Activated B cell treated with CpG ODN at 0.5 μM for 24 hours (primary cell): ENCODE measurements around the gene PTPN5. TPM values are rescaled to one million over a fixed set of nuclear protein-coding genes. Genes with fewer than 3 reads are reported as not detected.
A peak's percentile ranks its signal among the peaks of the same experiment; 100 is the strongest.

ENCODE experiments used
- ATAC-seq: fragments of 200-7000 bp; cut with Tn5 transposase; one replicate; pipeline ENCODE4 v1.10.0; 2021; ENCODE audit warnings: low read depth, mild to moderate bottlenecking, moderate library complexity
- CTCF ChIA-PET: fragments of 350-600 bp; sonication (Branson Sonifier 250); formaldehyde crosslinking; loops from one replicate; lab custom pipeline; 2021; ENCODE audit warnings: antibody characterized with exemption; lab: Charles Lee
- POLR2A ChIA-PET: fragments of 350-600 bp; sonication (Branson Sonifier 250); formaldehyde crosslinking; loops from one replicate; lab custom pipeline; 2021; ENCODE audit warnings: antibody characterized with exemption; lab: Charles Lee
- DNase-seq: peaks from one replicate; pipeline ENCODE4 v3.0.0; 2022
- H3K27ac Mint-ChIP-seq: one replicate; pipeline ENCODE4 v1.8.0; 2020; ENCODE audit warnings: mixed read lengths
- H3K27me3 Mint-ChIP-seq: one replicate; pipeline ENCODE4 v1.8.0; 2021; ENCODE audit warnings: mixed read lengths
- H3K36me3 Mint-ChIP-seq: one replicate; pipeline ENCODE4 v1.8.0; 2021; ENCODE audit warnings: low read depth, mixed read lengths
- H3K4me1 Mint-ChIP-seq: one replicate; pipeline ENCODE4 v1.8.0; 2021; ENCODE audit warnings: mixed read lengths
- H3K4me3 Mint-ChIP-seq: one replicate; pipeline ENCODE4 v1.8.0; 2020; ENCODE audit warnings: mild to moderate bottlenecking, mixed read lengths
- H3K9me3 Mint-ChIP-seq: one replicate; pipeline ENCODE4 v1.8.0; 2020; ENCODE audit warnings: mixed read lengths
- intact Hi-C: fragments of 100-400 bp; cut with micrococcal nuclease; formaldehyde crosslinking; loops from one replicate; pipeline ENCODE4 v1.15.1; 2024
- total RNA-seq: library from RNA; stranded (reverse); gene quantifications from 2 replicates; pipeline ENCODE4 v1.2.3, GENCODE V29; 2022
- TF ChIP-seq, protein P1 (sequence below): fragments of 200-600 bp; IDR thresholded peaks from one replicate; pipeline ENCODE4 v1.8.0; 2022; ENCODE audit warnings: antibody characterized with exemption, mild to moderate bottlenecking

The PTPN5 gene
- total RNA-seq, 1 donor from 2014 or later = not detected

DNA sequence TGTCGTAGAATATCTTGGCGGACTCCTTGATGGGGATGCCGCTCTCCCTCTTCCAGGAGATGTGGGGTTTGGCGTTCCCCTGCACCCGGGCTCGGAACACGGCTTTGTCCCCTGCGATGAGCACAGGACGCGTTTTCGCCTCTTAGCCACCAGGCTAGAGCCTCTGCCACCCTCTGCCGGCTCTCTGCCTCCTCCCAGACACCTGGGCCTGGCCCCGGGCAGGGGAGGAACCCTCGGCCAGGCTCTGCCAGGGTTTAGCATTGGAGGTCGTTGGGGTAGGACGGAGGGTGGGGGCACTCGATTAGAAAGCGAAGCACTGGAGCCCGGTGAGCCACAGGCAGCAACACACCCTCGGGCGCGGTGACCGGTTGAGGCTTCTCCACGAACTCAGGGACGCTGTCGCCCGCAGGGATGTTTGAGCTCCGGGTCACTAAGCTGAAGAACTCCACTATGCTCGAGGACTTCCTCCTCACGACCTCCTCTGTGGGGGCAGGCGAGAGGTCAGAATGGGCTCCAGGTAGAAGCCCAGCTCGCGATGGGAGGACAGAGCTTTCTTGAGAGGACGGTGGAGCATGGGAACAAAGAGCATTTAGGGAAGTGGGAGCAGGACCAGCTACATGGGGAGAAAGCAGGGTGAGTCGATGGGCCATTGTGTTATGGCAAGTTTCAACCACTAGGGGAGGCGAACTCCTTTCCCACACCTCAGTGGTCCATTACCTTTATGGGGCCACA is 69.9 kb downstream of the PTPN5 start:
- ATAC-seq (peak; percentile 56), DNase-seq (peak; percentile 45)
- Mint-ChIP-seq H3K27ac (peak overlapping the region; percentile 46), H3K9me3 (no peaks in the 10 kb centered on the region), H3K4me1 (peaks cover 12% of the 10 kb centered on the region), H3K27me3 (no peaks in the 10 kb centered on the region), H3K36me3 (no peaks in the 10 kb centered on the region), H3K4me3 (peak overlapping the region; percentile 92)
- TF ChIP-seq, protein P1, sequence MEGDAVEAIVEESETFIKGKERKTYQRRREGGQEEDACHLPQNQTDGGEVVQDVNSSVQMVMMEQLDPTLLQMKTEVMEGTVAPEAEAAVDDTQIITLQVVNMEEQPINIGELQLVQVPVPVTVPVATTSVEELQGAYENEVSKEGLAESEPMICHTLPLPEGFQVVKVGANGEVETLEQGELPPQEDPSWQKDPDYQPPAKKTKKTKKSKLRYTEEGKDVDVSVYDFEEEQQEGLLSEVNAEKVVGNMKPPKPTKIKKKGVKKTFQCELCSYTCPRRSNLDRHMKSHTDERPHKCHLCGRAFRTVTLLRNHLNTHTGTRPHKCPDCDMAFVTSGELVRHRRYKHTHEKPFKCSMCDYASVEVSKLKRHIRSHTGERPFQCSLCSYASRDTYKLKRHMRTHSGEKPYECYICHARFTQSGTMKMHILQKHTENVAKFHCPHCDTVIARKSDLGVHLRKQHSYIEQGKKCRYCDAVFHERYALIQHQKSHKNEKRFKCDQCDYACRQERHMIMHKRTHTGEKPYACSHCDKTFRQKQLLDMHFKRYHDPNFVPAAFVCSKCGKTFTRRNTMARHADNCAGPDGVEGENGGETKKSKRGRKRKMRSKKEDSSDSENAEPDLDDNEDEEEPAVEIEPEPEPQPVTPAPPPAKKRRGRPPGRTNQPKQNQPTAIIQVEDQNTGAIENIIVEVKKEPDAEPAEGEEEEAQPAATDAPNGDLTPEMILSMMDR = peak; percentile 39
- ChIA-PET CTCF (interaction anchor here (0.7 to 3.6 kb wide), 22 partner anchors 9 to 615 kb away, joined by 3 to 31 read pairs (median 4); partner anchors contain the start of genes LDHA, SAAL1, TMEM86A and TSG101), POLR2A (interaction anchor here (0.9 to 2.0 kb wide), 5 partner anchors 13 to 616 kb away, joined by 3 to 7 read pairs (median 5); partner anchors contain the start of genes SAAL1, SPTY2D1 and TSG101)
- intact Hi-C loops = loop anchor here (1.0 to 10.0 kb wide), 6 partner anchors 23 to 707 kb away; partner anchors contain the start of genes GTF2H1, HPS5, LDHA and SERGEF

DNA sequence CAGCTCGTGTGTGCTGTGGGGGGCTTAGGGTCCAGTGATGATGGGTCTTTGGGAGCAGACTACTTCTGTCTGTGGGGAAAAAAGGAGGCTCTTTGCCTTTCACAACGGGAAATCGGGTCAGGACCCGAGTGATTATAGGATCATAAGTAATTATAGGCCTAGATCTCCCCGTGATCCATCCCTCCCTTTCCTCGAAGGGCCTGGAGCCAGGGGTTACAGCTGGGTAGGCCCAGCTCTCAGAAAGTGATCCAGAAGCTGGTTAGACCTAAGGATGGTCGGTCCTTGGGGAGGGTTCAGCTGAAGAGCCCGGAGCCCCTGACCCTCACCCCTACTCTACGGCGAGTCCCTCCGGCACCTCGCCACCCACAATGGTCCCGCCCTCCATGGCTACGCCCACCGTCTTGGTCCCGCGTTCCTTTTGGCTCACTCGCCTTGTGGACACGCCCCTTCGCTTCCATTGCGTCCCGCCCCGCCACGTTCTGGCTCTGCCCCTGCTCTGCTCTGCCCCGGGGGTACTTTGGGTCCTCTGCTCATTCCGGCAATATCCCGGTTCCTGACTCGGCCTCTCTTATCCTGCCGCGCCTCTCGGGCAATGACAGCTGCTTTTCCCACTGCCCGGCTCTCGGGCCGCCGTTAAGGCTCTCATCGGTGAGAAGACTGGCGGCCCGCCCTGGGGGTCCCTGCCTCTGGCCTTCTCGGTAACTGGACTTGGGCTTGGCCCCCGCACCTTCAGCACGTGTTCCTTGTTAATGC is 70.6 kb downstream of the PTPN5 start:
- Mint-ChIP-seq H3K36me3 (no peaks in the 10 kb centered on the region), H3K9me3 (no peaks in the 10 kb centered on the region), H3K27me3 (no peaks in the 10 kb centered on the region), H3K27ac (no peak overlapping the region), H3K4me3 (peak overlapping the region; percentile 92), H3K4me1 (peaks cover 12% of the 10 kb centered on the region)
- DNase-seq (peak; percentile 70), ATAC-seq (peak; percentile 91)
- TF ChIP-seq, protein P1 = no peak
- intact Hi-C loops = loop anchor here (1.0 to 10.0 kb wide), 5 partner anchors 23 to 706 kb away; partner anchors contain the start of genes GTF2H1, HPS5, LDHA and SERGEF
- ChIA-PET CTCF (interaction anchor here (0.7 to 3.6 kb wide), 13 partner anchors 8 to 751 kb away, joined by 3 to 31 read pairs (median 6); partner anchors contain the start of gene TMEM86A), POLR2A (interaction anchor here (1.0 to 2.0 kb wide), 4 partner anchors 13 to 195 kb away, joined by 3 to 7 read pairs (median 3); partner anchors contain the start of genes SPTY2D1 and TSG101)

DNA sequence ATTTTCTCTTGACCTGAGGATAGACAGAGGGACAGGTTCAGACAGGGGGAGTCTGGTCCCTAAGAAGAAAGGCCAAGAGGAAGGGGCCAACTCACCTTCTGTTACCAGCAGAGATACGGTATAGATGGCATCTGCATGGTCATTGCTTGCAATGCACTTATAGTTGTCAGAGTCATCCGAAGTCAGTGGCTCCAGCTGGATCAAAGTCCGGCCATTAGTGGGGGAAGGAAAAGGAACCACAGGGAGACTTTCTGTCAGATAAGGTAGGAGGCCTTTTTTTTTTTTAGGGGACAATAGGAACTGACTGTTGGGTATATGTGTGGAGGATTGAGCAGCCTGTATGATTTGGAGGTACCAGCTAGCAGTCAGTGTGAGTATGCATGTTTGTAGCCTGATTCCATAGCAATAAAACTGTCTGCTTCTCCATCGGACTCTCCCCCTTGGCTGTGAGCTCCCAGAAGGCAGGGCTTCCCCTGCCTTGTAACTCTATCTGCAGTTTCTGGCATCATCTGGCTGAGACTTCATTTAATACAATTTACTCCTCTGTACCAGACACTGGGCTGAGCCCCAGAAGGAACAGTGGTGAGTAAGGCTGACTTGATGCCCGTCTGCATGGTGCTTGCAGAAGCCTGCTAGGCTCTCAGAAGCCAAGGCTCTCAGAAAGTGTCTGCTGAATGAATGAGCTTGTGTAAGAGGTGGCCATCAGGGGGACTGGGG is 71.3 kb downstream of the PTPN5 start:
- H3K36me3 Mint-ChIP-seq = no peaks in the 10 kb centered on the region
- TF ChIP-seq, protein P1 = no peak
- H3K4me3 Mint-ChIP-seq = peak overlapping the region; percentile 92
- no peaks in the 10 kb centered on the region for H3K27me3 Mint-ChIP-seq
- H3K27ac Mint-ChIP-seq = no peak overlapping the region
- DNase-seq (no peak), ATAC-seq (no peak)
- H3K4me1 Mint-ChIP-seq = peaks cover 12% of the 10 kb centered on the region
- no peaks in the 10 kb centered on the region for H3K9me3 Mint-ChIP-seq
- ChIA-PET CTCF (interaction anchor here (0.7 to 3.6 kb wide), 2 partner anchors 11 to 750 kb away, joined by 3 to 31 read pairs; no protein-coding TSS in a partner anchor), POLR2A (interaction anchor here (1.1 kb wide), 1 partner anchor 86 kb away, joined by 3 read pairs; the partner anchor contains the start of gene SPTY2D1)
- intact Hi-C loops = loop anchor here (5.0 to 10.0 kb wide), 4 partner anchors 193 to 705 kb away; partner anchors contain the start of genes GTF2H1, HPS5, LDHA and SERGEF

DNA sequence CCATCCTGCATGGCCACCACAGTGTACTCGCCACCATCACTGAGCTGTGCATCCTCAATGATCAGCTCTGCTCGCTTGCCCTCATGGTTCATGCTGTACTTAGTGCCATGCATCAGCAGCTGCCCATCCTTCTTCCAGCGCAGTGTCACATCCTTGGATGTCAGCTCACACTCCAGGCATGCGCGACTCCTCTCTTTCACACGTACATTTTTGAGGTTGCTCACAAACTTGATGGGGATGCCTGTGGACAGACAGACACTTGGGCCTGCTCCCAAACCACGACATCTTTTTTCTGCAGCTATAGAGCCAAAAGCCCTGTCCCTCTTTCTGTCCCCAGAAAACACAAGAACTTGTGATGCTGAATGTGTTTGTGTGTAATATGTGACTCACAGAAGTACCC is 76.1 kb downstream of the PTPN5 start:
- intact Hi-C loops = no loop called here

More for the DNA sequence above, 76.1 kb downstream of the PTPN5 start:
- Mint-ChIP-seq H3K9me3 (no peaks in the 10 kb centered on the region), H3K4me3 (no peak overlapping the region), H3K36me3 (no peaks in the 10 kb centered on the region), H3K27ac (no peak overlapping the region), H3K27me3 (peaks cover 5% of the 10 kb centered on the region), H3K4me1 (no peaks in the 10 kb centered on the region)
- ATAC-seq (no peak), DNase-seq (no peak)
- CTCF ChIA-PET = interaction anchor here (0.6 kb wide), 1 partner anchor 39 kb away, joined by 3 read pairs; no protein-coding TSS in a partner anchor
- POLR2A ChIA-PET = no interaction called here
- TF ChIP-seq, protein P1 = no peak
